Common myeloid progenitor, CD34-positive (primary cell): Measurements from ENCODE around the gene GRID1.
A peak's percentile ranks its signal among the peaks of the same experiment; 100 is the strongest.

Source experiments
- CTCF ChIA-PET: fragments of 350-600 bp; sonication (Branson Sonifier 250); formaldehyde crosslinking; loops from one replicate; lab custom pipeline; 2021; ENCODE audit warnings: antibody characterized with exemption; lab: Charles Lee
- POLR2A ChIA-PET: fragments of 350-600 bp; sonication (Branson Sonifier 250); formaldehyde crosslinking; loops from one replicate; lab custom pipeline; 2021; ENCODE audit warnings: antibody characterized with exemption; lab: Charles Lee
- DNase-seq, 3 donors: peaks; one replicate each; pipeline versions ENCODE4 v3.0.0 to v3.0.0-alpha.2; 2013
- H3K27ac ChIP-seq, 2 experiments: 1 replicate in 1 of 2; 2 replicates in 1 of 2; pipeline ENCODE4 v1.7.0; 2013; ENCODE audit warnings: inconsistent platforms in 2 of 2, low read length in 2 of 2, mild to moderate bottlenecking in 2 of 2, low read depth in 1 of 2, moderate library complexity in 1 of 2; ENCODE audit not compliant: severe bottlenecking in 2 of 2, insufficient read depth in 1 of 2, poor library complexity in 1 of 2
- H3K27me3 ChIP-seq, 5 experiments: replicated peaks in 2 of 5; 1 replicate in 3 of 5; 2 replicates in 2 of 5; pipeline versions ENCODE4 v1.6.1 to v1.7.0; 2013; ENCODE audit warnings: low read length in 4 of 5, mild to moderate bottlenecking in 2 of 5, moderate library complexity in 2 of 5, inconsistent platforms in 1 of 5; ENCODE audit not compliant: insufficient read depth in 5 of 5, control insufficient read depth in 4 of 5
- H3K36me3 ChIP-seq, 4 experiments: 1 replicate in 2 of 4; 2 replicates in 2 of 4; pipeline versions ENCODE4 v1.6.1 to v1.7.0; 2013; ENCODE audit warnings: low read length in 3 of 4, control low read depth in 1 of 4, mild to moderate bottlenecking in 1 of 4; ENCODE audit not compliant: control insufficient read depth in 4 of 4, insufficient read depth in 4 of 4
- H3K4me1 ChIP-seq, 4 experiments: 1 replicate in 3 of 4; 2 replicates in 1 of 4; pipeline versions ENCODE4 v1.6.1 to v1.7.1; 2013; ENCODE audit warnings: low read length in 3 of 4, mild to moderate bottlenecking in 3 of 4, control low read depth in 1 of 4, inconsistent platforms in 1 of 4, moderate library complexity in 1 of 4; ENCODE audit not compliant: control insufficient read depth in 4 of 4, insufficient read depth in 4 of 4; ENCODE audit errors: control extremely low read depth in 1 of 4
- H3K4me3 ChIP-seq, 7 experiments: 1 replicate in 4 of 7; 2 replicates in 3 of 7; pipeline versions ENCODE4 v1.5.1 to v1.7.0; 2013; ENCODE audit warnings: mild to moderate bottlenecking in 7 of 7, low read length in 6 of 7, moderate library complexity in 6 of 7, inconsistent platforms in 2 of 7, low read depth in 2 of 7, control low read depth in 1 of 7; ENCODE audit not compliant: insufficient read depth in 4 of 7, control insufficient read depth in 1 of 7; ENCODE audit errors: extremely low read depth in 1 of 7
- H3K9me3 ChIP-seq, 5 experiments: 1 replicate in 4 of 5; 2 replicates in 1 of 5; pipeline versions ENCODE4 v1.6.1 to v1.7.1; 2013; ENCODE audit warnings: low read length in 4 of 5, mild to moderate bottlenecking in 2 of 5, inconsistent platforms in 1 of 5, low read depth in 1 of 5, moderate library complexity in 1 of 5; ENCODE audit not compliant: control insufficient read depth in 4 of 5, insufficient read depth in 2 of 5; ENCODE audit errors: control extremely low read depth in 1 of 5
- WGBS: methylation state at CpG from one replicate; pipeline ENCODE4 v1.1.5; 2013; ENCODE audit not compliant: insufficient coverage; 5-methylcytosine and 5-hydroxymethylcytosine counted together

Gene GRID1

GRCh38 chr10:86311190-86311589 lies 55.4 kb downstream of the GRID1 start:
- no peaks in the 10 kb centered on the region for H3K9me3 ChIP-seq
- CTCF ChIA-PET = no interaction called here

GRCh38 chr10:86310702-86311101 lies 55.9 kb downstream of the GRID1 start:
- Histone ChIP-seq H3K9me3 (no peaks in the 10 kb centered on the region), H3K36me3 (no peaks in the 10 kb centered on the region), H3K4me1 (no peaks in the 10 kb centered on the region), H3K27ac (no peak overlapping the region), H3K27me3 (peaks cover 0 to 10% (median 0%) of the 10 kb centered on the region in 5 experiments), H3K4me3 (no peak overlapping the region)
- DNase-seq = no peak
- ChIA-PET CTCF (no interaction called here), POLR2A (no interaction called here)
- 17% methylated on average over 1 of the region's 1 CpG for WGBS

More at GRCh38 chr10:86311190-86311589, 55.4 kb downstream of the GRID1 start:
- Histone ChIP-seq H3K27me3 (peaks cover 0 to 10% (median 0%) of the 10 kb centered on the region in 5 experiments), H3K4me3 (no peak overlapping the region), H3K4me1 (no peaks in the 10 kb centered on the region), H3K36me3 (no peaks in the 10 kb centered on the region), H3K27ac (no peak overlapping the region)
- DNase-seq = no peak
- POLR2A ChIA-PET = no interaction called here
- WGBS = 92% methylated on average over 3 of the region's 3 CpGs

GRCh38 chr10:86310291-86310690 lies 56.3 kb downstream of the GRID1 start:
- ChIA-PET POLR2A (no interaction called here), CTCF (no interaction called here)
- 100% methylated on average over 2 of the region's 2 CpGs for WGBS
- Histone ChIP-seq H3K27ac (no peak overlapping the region), H3K27me3 (peaks cover 0 to 10% (median 0%) of the 10 kb centered on the region in 5 experiments), H3K36me3 (no peaks in the 10 kb centered on the region), H3K4me1 (no peaks in the 10 kb centered on the region), H3K4me3 (no peak overlapping the region), H3K9me3 (no peaks in the 10 kb centered on the region)
- no peak for DNase-seq

GRCh38 chr10:86308056-86308455 lies 58.5 kb downstream of the GRID1 start:
- no peak for DNase-seq
- no peak overlapping the region for H3K4me3 ChIP-seq
- 100% methylated on average over 1 of the region's 1 CpG for WGBS
- peaks cover 0 to 10% (median 0%) of the 10 kb centered on the region in 5 experiments for H3K27me3 ChIP-seq
- H3K36me3 ChIP-seq = no peaks in the 10 kb centered on the region
- ChIA-PET POLR2A (no interaction called here), CTCF (no interaction called here)
- no peaks in the 10 kb centered on the region for H3K4me1 ChIP-seq
- no peak overlapping the region for H3K27ac ChIP-seq
- no peaks in the 10 kb centered on the region for H3K9me3 ChIP-seq

GRCh38 chr10:86306628-86307278 lies 59.8 kb downstream of the GRID1 start:
- H3K27ac ChIP-seq = no peak overlapping the region
- H3K27me3 ChIP-seq = peaks cover 0 to 5% (median 3%) of the 10 kb centered on the region in 5 experiments
- DNase-seq = peak in 2 of 3 donors; percentile 28 to 32
- 40% methylated on average over 1 of the region's 6 CpGs for WGBS
- H3K4me1 ChIP-seq = no peaks in the 10 kb centered on the region
- H3K4me3 ChIP-seq = no peak overlapping the region
- H3K9me3 ChIP-seq = no peaks in the 10 kb centered on the region
- ChIA-PET CTCF (no interaction called here), POLR2A (no interaction called here)
- H3K36me3 ChIP-seq = no peaks in the 10 kb centered on the region

GRCh38 chr10:86305521-86305920 lies 61.1 kb downstream of the GRID1 start:
- H3K9me3 ChIP-seq = no peaks in the 10 kb centered on the region
- H3K27me3 ChIP-seq = peaks cover 0 to 5% (median 3%) of the 10 kb centered on the region in 5 experiments
- no peak for DNase-seq
- no peaks in the 10 kb centered on the region for H3K4me1 ChIP-seq
- H3K27ac ChIP-seq = no peak overlapping the region
- no peaks in the 10 kb centered on the region for H3K36me3 ChIP-seq
- ChIA-PET POLR2A (interaction anchor here (0.7 kb wide), 1 partner anchor 30 kb away, joined by 8 read pairs; no protein-coding TSS in a partner anchor), CTCF (interaction anchor here (0.6 kb wide), 1 partner anchor 1462 kb away, joined by 4 read pairs; no protein-coding TSS in a partner anchor)
- WGBS = no CpG with 5 or more reads among the region's 1 CpG
- H3K4me3 ChIP-seq = no peak overlapping the region

GRCh38 chr10:86304436-86304835 lies 62.2 kb downstream of the GRID1 start:
- ChIA-PET POLR2A (no interaction called here), CTCF (no interaction called here)
- Histone ChIP-seq H3K27ac (no peak overlapping the region), H3K4me1 (no peaks in the 10 kb centered on the region), H3K9me3 (no peaks in the 10 kb centered on the region), H3K36me3 (no peaks in the 10 kb centered on the region), H3K4me3 (no peak overlapping the region), H3K27me3 (peaks cover 0 to 5% (median 3%) of the 10 kb centered on the region in 5 experiments)
- 94% methylated on average over 3 of the region's 3 CpGs for WGBS
- DNase-seq = no peak
